Keratinocyte (primary cell): ENCODE data around the gene ISM2. TPM values are rescaled to one million over a fixed set of nuclear protein-coding genes. Genes with fewer than 3 reads are reported as not detected.
"Not testable (repeated sequence)": the region's sequence is repeated elsewhere in the genome, so short reads cannot be mapped to it uniquely, and the experiment has no call there.

ENCODE experiments used
- DNase-seq: peaks from one replicate; pipeline ENCODE4 v3.0.0-alpha.2; 2011; ENCODE audit warnings: low read depth, missing footprints, low spot score
- FAIRE-seq: peaks from 2 replicates; lab custom pipeline; 2011; peaks lifted over from hg19 to GRCh38; lab: Jason Lieb, UNC
- H2AFZ ChIP-seq: 2 replicates; pipeline ENCODE4 v1.6.0; 2012; ENCODE audit warnings: low read length, control low read depth, inconsistent platforms; ENCODE audit not compliant: control insufficient read depth
- H3K27ac ChIP-seq: 2 replicates; pipeline ENCODE4 v1.5.1; 2011; ENCODE audit warnings: low read length; ENCODE audit not compliant: control insufficient read depth, insufficient read depth
- H3K27me3 ChIP-seq: 3 replicates; pipeline ENCODE4 v1.6.0; 2011; ENCODE audit warnings: low read length; ENCODE audit not compliant: control insufficient read depth, insufficient read depth; ENCODE audit errors: extremely low read depth
- H3K36me3 ChIP-seq, 2 experiments: 2 replicates in 1 of 2; 3 replicates in 1 of 2; pipeline ENCODE4 v1.5.1; 2011; ENCODE audit warnings: low read length in 2 of 2, mild to moderate bottlenecking in 1 of 2; ENCODE audit not compliant: control insufficient read depth in 2 of 2, insufficient read depth in 2 of 2; ENCODE audit errors: extremely low read depth in 1 of 2
- H3K4me1 ChIP-seq: 3 replicates; pipeline ENCODE4 v1.5.1; 2011; ENCODE audit warnings: low read length; ENCODE audit not compliant: control insufficient read depth, insufficient read depth; ENCODE audit errors: extremely low read depth
- H3K4me2 ChIP-seq: 3 replicates; pipeline ENCODE4 v1.6.0; 2011; ENCODE audit warnings: low read depth, low read length; ENCODE audit not compliant: control insufficient read depth, insufficient read depth; ENCODE audit errors: extremely low read depth
- H3K4me3 ChIP-seq, 3 experiments: fragments of 200-600 bp in 1 of 3; sonication (generic) in 1 of 3; 2 replicates in 2 of 3; 3 replicates in 1 of 3; pipeline ENCODE4 v1.5.1; 2011 to 2016; ENCODE audit warnings: low read length in 3 of 3, mild to moderate bottlenecking in 3 of 3, control low read depth in 2 of 3, inconsistent platforms in 1 of 3, low read depth in 1 of 3, mixed read lengths in 1 of 3, mixed run types in 1 of 3, moderate library complexity in 1 of 3; ENCODE audit not compliant: control insufficient read depth in 2 of 3, insufficient read depth in 2 of 3; ENCODE audit errors: extremely low read depth in 1 of 3
- H3K79me2 ChIP-seq: 2 replicates; pipeline ENCODE4 v1.6.0; 2012; ENCODE audit warnings: low read length; ENCODE audit not compliant: control insufficient read depth, insufficient read depth
- H3K9ac ChIP-seq: 3 replicates; pipeline ENCODE4 v1.6.0; 2011; ENCODE audit warnings: low read length; ENCODE audit not compliant: control insufficient read depth, insufficient read depth; ENCODE audit errors: extremely low read depth
- H3K9me1 ChIP-seq: 3 replicates; pipeline ENCODE4 v1.6.0; 2011; ENCODE audit warnings: low read length; ENCODE audit not compliant: control insufficient read depth, insufficient read depth; ENCODE audit errors: extremely low read depth
- H3K9me3 ChIP-seq: 2 replicates; pipeline ENCODE4 v1.5.1; 2012; ENCODE audit warnings: low read depth, low read length; ENCODE audit not compliant: control insufficient read depth
- H4K20me1 ChIP-seq: 3 replicates; pipeline ENCODE4 v1.6.0; 2011; ENCODE audit warnings: low read length; ENCODE audit not compliant: control insufficient read depth, insufficient read depth; ENCODE audit errors: extremely low read depth
- CTCF ChIP-seq, 3 experiments: IDR thresholded peaks in 1 of 3; conservative IDR thresholded peaks in 1 of 3; optimal IDR thresholded peaks in 1 of 3; 2 replicates in 2 of 3; 3 replicates in 1 of 3; pipeline versions ENCODE3 to v1.5.1; 2011; ENCODE audit warnings: low read length in 3 of 3, mild to moderate bottlenecking in 3 of 3, moderate library complexity in 2 of 3, control low read depth in 1 of 3, inconsistent platforms in 1 of 3; ENCODE audit not compliant: insufficient read depth in 2 of 3; ENCODE audit errors: extremely low read depth in 1 of 3
- EZH2 ChIP-seq: IDR thresholded peaks from one replicate; pipeline ENCODE4 v1.6.1; 2012; ENCODE audit warnings: inconsistent platforms, mild to moderate bottlenecking, low read length, moderate library complexity
- dilution Hi-C: fragments of 300-500 bp; cut with MboI; formaldehyde crosslinking; loops from one replicate; pipeline ENCODE4 v1.7.0; 2020; ENCODE audit warnings: low sequenced_read_pairs; ENCODE audit not compliant: extremely low pct_ligation_motif_present
- polyA plus RNA-seq, 5 experiments: library from polyadenylated mRNA; depleted of rRNA in 3 of 5; stranded (reverse) in 3 of 5; stranded (forward) in 1 of 5; unstranded in 1 of 5; fragments of >200 nt; gene quantifications; 1 replicate in 1 of 5; 2 replicates in 3 of 5; 3 replicates in 1 of 5; pipeline versions ENCODE4 v1.2.1 to v1.2.3, GENCODE V29; 2011 to 2012; ENCODE audit warnings: missing spikeins in 2 of 5, low read depth in 1 of 5, low replicate concordance in 1 of 5

ISM2 gene
- polyA plus RNA-seq, 1 donor (not counting 4 experiments of a cell fraction or from before 2014, with no cell fraction given) = 0.08 TPM

- Histone ChIP-seq H3K9me1 (no peaks in the 10 kb centered on the region), H3K4me2 (no peak overlapping the region), H2AFZ (no peak overlapping the region), H3K27ac (no peak overlapping the region), H3K79me2 (peaks cover 1% of the 10 kb centered on the region), H4K20me1 (no peaks in the 10 kb centered on the region), H3K4me3 (no peak overlapping the region), H3K9ac (no peak overlapping the region), H3K4me1 (no peaks in the 10 kb centered on the region), H3K36me3 (peaks cover 0 to 2% of the 10 kb centered on the region in 2 experiments), H3K9me3 (no peaks in the 10 kb centered on the region), H3K27me3 (no peaks in the 10 kb centered on the region)
- dilution Hi-C loops = no loop called here
- DNase-seq (no peak), FAIRE-seq (no peak)
- TF ChIP-seq EZH2 = no peak
- TF ChIP-seq CTCF (optimal IDR thresholded peaks at IDR 0.05 in 1 of 3, IDR thresholded peaks at IDR 0.05 in 1 of 3, conservative IDR thresholded peaks at IDR 0.05 in 1 of 3; ENCODE audit: extremely low read depth in 1 of 3, insufficient read depth in 2 of 3, low read length in 3 of 3) = no peak
Measured at GRCh38 chr14:77529963-77530362, 31.3 kb upstream of the ISM2 start.

GRCh38 chr14:77529213-77529612, 30.6 kb upstream of the ISM2 start:
- Histone ChIP-seq H4K20me1 (no peaks in the 10 kb centered on the region), H3K9me1 (no peaks in the 10 kb centered on the region), H3K9me3 (no peaks in the 10 kb centered on the region), H3K27ac (no peak overlapping the region), H3K4me2 (no peak overlapping the region), H3K79me2 (peaks cover 3% of the 10 kb centered on the region), H3K4me1 (no peaks in the 10 kb centered on the region), H3K36me3 (peaks cover 0 to 2% of the 10 kb centered on the region in 2 experiments), H3K4me3 (no peak overlapping the region), H2AFZ (no peak overlapping the region), H3K27me3 (no peaks in the 10 kb centered on the region), H3K9ac (no peak overlapping the region)
- DNase-seq = no peak
- TF ChIP-seq EZH2 (no peak), CTCF (optimal IDR thresholded peaks at IDR 0.05 in 1 of 3, IDR thresholded peaks at IDR 0.05 in 1 of 3, conservative IDR thresholded peaks at IDR 0.05 in 1 of 3; ENCODE audit: extremely low read depth in 1 of 3, insufficient read depth in 2 of 3, low read length in 3 of 3) (no peak)
- no peak for FAIRE-seq
- dilution Hi-C loops = no loop called here

- H3K9ac ChIP-seq, H3K36me3 ChIP-seq, H4K20me1 ChIP-seq, H3K4me2 ChIP-seq, H3K79me2 ChIP-seq, H3K27ac ChIP-seq, H3K4me1 ChIP-seq, dilution Hi-C loops, FAIRE-seq, H3K27me3 ChIP-seq, DNase-seq, H3K9me3 ChIP-seq, H3K9me1 ChIP-seq, H3K4me3 ChIP-seq, H2AFZ ChIP-seq: not testable (repeated sequence)
Measured at GRCh38 chr14:77528701-77529100, 30.1 kb upstream of the ISM2 start.
